ENCODE measurements around the gene COX7A2L. TPM values are rescaled to one million over a fixed set of nuclear protein-coding genes. Genes with fewer than 3 reads are reported as not detected.

Gene COX7A2L
- total and polyA plus RNA-seq, 2 of the 8 experiments (the other 6 are each of a cell fraction or from before 2014, with no cell fraction given), result 85.6 to 114 TPM

- TF ChIP-seq SAP30 (IDR thresholded peaks at IDR 0.05; ENCODE audit: insufficient read depth, insufficient replicate concordance, low read length), result no peak
These were observed 53.8 kb downstream of the COX7A2L start (continued) for GRCh38 chr2:42307180-42307579.

All from H1 (cell line).